ENCODE data around the gene SPNS2. TPM values are rescaled to one million over a fixed set of nuclear protein-coding genes. Genes with fewer than 3 reads are reported as not detected.

Gene SPNS2
- total RNA-seq, 2 experiments from 2014 or later, result 0.33 to 0.53 TPM

- ATAC-seq (ENCODE audit: poor library complexity) (no peak), DNase-seq (no peak)
- H3K27me3 Mint-ChIP-seq, result no peaks in the 10 kb centered on the region
- H3K27ac ChIP-seq (ENCODE audit: low read depth in 1 of 2, low read length in 2 of 2), result no peak within 1 kb of the TSS
- no peak within 1 kb of the TSS for H3K4me3 ChIP-seq (ENCODE audit: low read length)
- H3K4me3 Mint-ChIP-seq, result no peak within 1 kb of the TSS
- peaks cover 39% of the 10 kb centered on the region for H3K4me1 Mint-ChIP-seq (ENCODE audit: low read depth)
- TF ChIP-seq CTCF (IDR thresholded peaks at IDR 0.05), result no peak
- H3K36me3 Mint-ChIP-seq (ENCODE audit: low read depth), result peaks cover 3% of the 10 kb centered on the region
- H3K36me3 ChIP-seq (ENCODE audit: insufficient read depth, low read length), result no peaks in the 10 kb centered on the region
- no peaks in the 10 kb centered on the region for H3K27me3 ChIP-seq (ENCODE audit: control insufficient read depth in 1 of 2, insufficient read depth in 2 of 2, low read length in 2 of 2)
- H3K27ac Mint-ChIP-seq, result no peak within 1 kb of the TSS
- ChIA-PET POLR2A (no interaction called here), CTCF (no interaction called here)
- intact Hi-C loops (cut with DNase I, micrococcal nuclease), result no loop called here
- H3K9me3 ChIP-seq (ENCODE audit: control insufficient read depth in 1 of 2, insufficient read depth in 1 of 2, low read length in 2 of 2), result peaks cover 0 to 3% of the 10 kb centered on the region in 2 experiments
- H3K4me1 ChIP-seq (ENCODE audit: insufficient read depth, low read length), result peaks cover 23% of the 10 kb centered on the region
- H3K9me3 Mint-ChIP-seq, result no peaks in the 10 kb centered on the region
Observed at GRCh38 chr17:4560421-4560820, 61.7 kb downstream of the SPNS2 start, which contains the start of gene GGT6. Gene GGT6 (minus strand): TSS chr17:4560577. CDS start chr17:4560521, 56 bp downstream.

GRCh38 chr17:4560837-4561256 lies 62.2 kb downstream of the SPNS2 start:
- ChIA-PET POLR2A (no interaction called here), CTCF (no interaction called here)
- Mint-ChIP-seq H3K27ac (no peak overlapping the region), H3K4me1 (ENCODE audit: low read depth) (peaks cover 39% of the 10 kb centered on the region), H3K27me3 (no peaks in the 10 kb centered on the region), H3K9me3 (no peaks in the 10 kb centered on the region), H3K36me3 (ENCODE audit: low read depth) (no peaks in the 10 kb centered on the region), H3K4me3 (no peak overlapping the region)
- no peak for TF ChIP-seq CTCF (IDR thresholded peaks at IDR 0.05)
- H3K27me3 ChIP-seq (ENCODE audit: control insufficient read depth in 1 of 2, insufficient read depth in 2 of 2, low read length in 2 of 2), result no peaks in the 10 kb centered on the region
- no peak overlapping the region for H3K4me3 ChIP-seq (ENCODE audit: low read length)
- no peak overlapping the region for H3K27ac ChIP-seq (ENCODE audit: low read depth in 1 of 2, low read length in 2 of 2)
- H3K36me3 ChIP-seq (ENCODE audit: insufficient read depth, low read length), result no peaks in the 10 kb centered on the region
- peaks cover 23% of the 10 kb centered on the region for H3K4me1 ChIP-seq (ENCODE audit: insufficient read depth, low read length)
- ATAC-seq (ENCODE audit: poor library complexity) (no peak), DNase-seq (no peak)
- peaks cover 0 to 3% of the 10 kb centered on the region in 2 experiments for H3K9me3 ChIP-seq (ENCODE audit: control insufficient read depth in 1 of 2, insufficient read depth in 1 of 2, low read length in 2 of 2)
- intact Hi-C loops (cut with DNase I, micrococcal nuclease), result no loop called here

GRCh38 chr17:4562015-4562969 lies 63.6 kb downstream of the SPNS2 start:
- no peak for DNase-seq
- H3K27ac Mint-ChIP-seq, result peak overlapping the region; percentile 47
- H3K36me3 ChIP-seq (ENCODE audit: insufficient read depth, low read length), result no peaks in the 10 kb centered on the region
- no peak overlapping the region for H3K27ac ChIP-seq (ENCODE audit: low read depth in 1 of 2, low read length in 2 of 2)
- H3K4me3 Mint-ChIP-seq, result peak overlapping the region; percentile 60
- H3K4me3 ChIP-seq (ENCODE audit: low read length), result no peak overlapping the region
- H3K36me3 Mint-ChIP-seq (ENCODE audit: low read depth), result no peaks in the 10 kb centered on the region
- peaks cover 0 to 3% of the 10 kb centered on the region in 2 experiments for H3K9me3 ChIP-seq (ENCODE audit: control insufficient read depth in 1 of 2, insufficient read depth in 1 of 2, low read length in 2 of 2)
- no peak for TF ChIP-seq CTCF (IDR thresholded peaks at IDR 0.05)
- ATAC-seq (ENCODE audit: poor library complexity), result no peak
- H3K27me3 ChIP-seq (ENCODE audit: control insufficient read depth in 1 of 2, insufficient read depth in 2 of 2, low read length in 2 of 2), result no peaks in the 10 kb centered on the region
- ChIA-PET POLR2A (no interaction called here), CTCF (no interaction called here)
- intact Hi-C loops (cut with DNase I, micrococcal nuclease), result no loop called here
- peaks cover 19% of the 10 kb centered on the region for H3K4me1 ChIP-seq (ENCODE audit: insufficient read depth, low read length)
- no peaks in the 10 kb centered on the region for H3K27me3 Mint-ChIP-seq
- peaks cover 31% of the 10 kb centered on the region for H3K4me1 Mint-ChIP-seq (ENCODE audit: low read depth)
- no peaks in the 10 kb centered on the region for H3K9me3 Mint-ChIP-seq

Measured in CD4-positive, alpha-beta T cell (primary cell).